ENCODE measurements around the gene PCDHB13. TPM values are rescaled to one million over a fixed set of nuclear protein-coding genes. Genes with fewer than 3 reads are reported as not detected.

PCDHB13 gene
- total RNA-seq, 4 donors from 2014 or later: 0.40 to 2.1 (median 0.69) TPM

GRCh38 chr5:141261238-141261546 is 47.5 kb downstream of the PCDHB13 start:
- ATAC-seq: no peak
- DNase-seq: no peak
- intact Hi-C loops (cut with DNase I; ENCODE audit: low total_unique reads) (no loop called here), in situ Hi-C loops (cut with MboI; ENCODE audit: low sequenced_read_pairs in 4 of 4) (no loop called here)
- peaks cover 0 to 31% of the 10 kb centered on the region in 2 donors for H3K36me3 ChIP-seq
- no peaks in the 10 kb centered on the region for H3K27me3 ChIP-seq
- H3K4me3 ChIP-seq: no peak overlapping the region
- TF ChIP-seq CTCF (IDR thresholded peaks at IDR 0.05 in 4 of 5, conservative IDR thresholded peaks at IDR 0.05 in 1 of 5) (no peak), POLR2A (IDR thresholded peaks at IDR 0.05) (no peak)
- H3K9me3 ChIP-seq: peaks cover 33 to 90% (median 39%) of the 10 kb centered on the region in 3 donors
- H3K27ac ChIP-seq: no peak overlapping the region
- no peaks in the 10 kb centered on the region for H3K4me1 ChIP-seq

Other genes with a start within 250 kb of the PCDHB13 start
- under 1 TPM in 2 of 4 donors, not detected in 2; 0.03 to 0.13 TPM for gene PCDHAC2, start 247.4 kb upstream of the PCDHB13 start, total RNA-seq
- not detected for gene PCDHB1, start 162.5 kb upstream of the PCDHB13 start, total RNA-seq
- 1 to 10 TPM in 2 of 4 donors, under 1 TPM in 2; 0.71 to 1.7 (median 1.2) TPM for gene PCDHB2, start 119.3 kb upstream of the PCDHB13 start, total RNA-seq
- gene PCDHB3, start 113.4 kb upstream of the PCDHB13 start, total RNA-seq: under 1 TPM in 3 of 4 donors, not detected in 1; 0.61 to 0.72 (median 0.71) TPM
- gene PCDHB4, start 92.1 kb upstream of the PCDHB13 start, total RNA-seq: 1 to 10 TPM in 3 of 4 donors, under 1 TPM in 1; 1.00 to 3.0 (median 1.8) TPM
- 1 to 10 TPM in 1 of 4 donors, under 1 TPM in 3; 0.38 to 1.5 (median 0.91) TPM for gene PCDHB5, start 78.7 kb upstream of the PCDHB13 start, total RNA-seq
- gene PCDHB6, start 63.9 kb upstream of the PCDHB13 start, total RNA-seq: under 1 TPM in 3 of 4 donors, not detected in 1; 0.09 to 0.46 (median 0.19) TPM
- under 1 TPM; 0.07 to 0.75 (median 0.20) TPM for gene PCDHB7, start 41.3 kb upstream of the PCDHB13 start, total RNA-seq
- under 1 TPM in 2 of 4 donors, not detected in 2; 0.16 to 0.20 TPM for gene PCDHB8, start 36.1 kb upstream of the PCDHB13 start, total RNA-seq
- gene PCDHB16, start 31.5 kb upstream of the PCDHB13 start, total RNA-seq: 1 to 10 TPM in 3 of 4 donors, under 1 TPM in 1; 0.87 to 2.5 (median 1.7) TPM
- gene PCDHB9, start 26.8 kb upstream of the PCDHB13 start, total RNA-seq: 1 to 10 TPM in 1 of 4 donors, under 1 TPM in 3; 0.15 to 3.0 (median 0.71) TPM
- gene PCDHB10, start 21.6 kb upstream of the PCDHB13 start, total RNA-seq: under 1 TPM; 0.23 to 0.61 (median 0.54) TPM
- 1 to 10 TPM in 1 of 4 donors, under 1 TPM in 3; 0.05 to 1.1 (median 0.53) TPM for gene PCDHB11, start 14.3 kb upstream of the PCDHB13 start, total RNA-seq
- gene PCDHB12, start 5.2 kb upstream of the PCDHB13 start, total RNA-seq: 1 to 10 TPM in 1 of 4 donors, under 1 TPM in 3; 0.41 to 1.1 (median 0.59) TPM
- gene PCDHB14, start 9.4 kb downstream of the PCDHB13 start, total RNA-seq: 1 to 10 TPM in 1 of 4 donors, under 1 TPM in 3; 0.62 to 1.9 (median 0.76) TPM
- gene PCDHB15, start 31.5 kb downstream of the PCDHB13 start, total RNA-seq: 1 to 10 TPM in 1 of 4 donors, under 1 TPM in 3; 0.33 to 1.2 (median 0.52) TPM
- gene SLC25A2, start 90.1 kb downstream of the PCDHB13 start, total RNA-seq: under 1 TPM in 1 of 4 donors, not detected in 3; 0.49 TPM
- 10 to 100 TPM; 60.9 to 91.2 (median 79.8) TPM for gene TAF7, start 106.9 kb downstream of the PCDHB13 start, total RNA-seq
- under 1 TPM; 0.65 to 0.97 (median 0.71) TPM for gene PCDHGA1, start 116.6 kb downstream of the PCDHB13 start, total RNA-seq
- gene PCDHGA2, start 124.8 kb downstream of the PCDHB13 start, total RNA-seq: 1 to 10 TPM in 2 of 4 donors, under 1 TPM in 2; 0.66 to 1.5 (median 1.2) TPM
- gene PCDHGA3, start 129.9 kb downstream of the PCDHB13 start, total RNA-seq: 1 to 10 TPM; 1.5 to 2.8 (median 2.0) TPM
- gene PCDHGB1, start 136.2 kb downstream of the PCDHB13 start, total RNA-seq: 1 to 10 TPM in 1 of 4 donors, under 1 TPM in 3; 0.20 to 1.1 (median 0.74) TPM
- 1 to 10 TPM; 1.3 to 5.4 (median 1.5) TPM for gene PCDHGA4, start 141.1 kb downstream of the PCDHB13 start, total RNA-seq
- 1 to 10 TPM in 3 of 4 donors, under 1 TPM in 1; 0.55 to 3.4 (median 1.9) TPM for gene PCDHGB2, start 146.1 kb downstream of the PCDHB13 start, total RNA-seq
- 1 to 10 TPM in 2 of 4 donors, under 1 TPM in 2; 0.07 to 1.8 (median 0.93) TPM for gene PCDHGA5, start 150.2 kb downstream of the PCDHB13 start, total RNA-seq
- 1 to 10 TPM in 3 of 4 donors, under 1 TPM in 1; 0.29 to 2.0 (median 1.2) TPM for gene PCDHGB3, start 156.3 kb downstream of the PCDHB13 start, total RNA-seq
- gene PCDHGA6, start 160.0 kb downstream of the PCDHB13 start, total RNA-seq: 1 to 10 TPM in 3 of 4 donors, under 1 TPM in 1; 0.83 to 1.6 (median 1.6) TPM
- gene PCDHGA7, start 168.8 kb downstream of the PCDHB13 start, total RNA-seq: 1 to 10 TPM; 1.3 to 2.4 (median 1.9) TPM
- 1 to 10 TPM in 3 of 4 donors, under 1 TPM in 1; 0.88 to 2.1 (median 1.3) TPM for gene PCDHGB4, start 173.8 kb downstream of the PCDHB13 start, total RNA-seq
- gene PCDHGA8, start 178.7 kb downstream of the PCDHB13 start, total RNA-seq: 1 to 10 TPM in 2 of 4 donors, under 1 TPM in 2; 0.82 to 1.8 (median 1.2) TPM
- 1 to 10 TPM; 3.0 to 6.3 (median 4.4) TPM for gene PCDHGB5, start 184.0 kb downstream of the PCDHB13 start, total RNA-seq
- 1 to 10 TPM in 3 of 4 donors, under 1 TPM in 1; 0.95 to 4.0 (median 1.5) TPM for gene PCDHGA9, start 188.9 kb downstream of the PCDHB13 start, total RNA-seq
- 1 to 10 TPM; 1.4 to 4.6 (median 2.9) TPM for gene PCDHGB6, start 194.1 kb downstream of the PCDHB13 start, total RNA-seq
- gene PCDHGA10, start 199.1 kb downstream of the PCDHB13 start, total RNA-seq: 1 to 10 TPM in 3 of 4 donors, under 1 TPM in 1; 0.80 to 2.4 (median 1.2) TPM
- gene PCDHGB7, start 203.8 kb downstream of the PCDHB13 start, total RNA-seq: 1 to 10 TPM; 3.0 to 5.7 (median 3.3) TPM
- 1 to 10 TPM; 1.2 to 3.3 (median 1.3) TPM for gene PCDHGA11, start 207.1 kb downstream of the PCDHB13 start, total RNA-seq
- 1 to 10 TPM; 1.1 to 5.4 (median 1.7) TPM for gene PCDHGA12, start 216.6 kb downstream of the PCDHB13 start, total RNA-seq